COLO829 (cell line): ENCODE data around the gene EYA3.

Experiments
- DNase-seq: peaks from one replicate; pipeline ENCODE4 v3.0.0; 2012; ENCODE audit warnings: low spot score

The EYA3 gene

GRCh38 chr1:28070725-28071593 lies 17.5 kb downstream of the EYA3 start:
- DNase-seq: no peak

- DNase-seq: no peak
These were observed 20.8 kb downstream of the EYA3 start for GRCh38 chr1:28067523-28068090.

GRCh38 chr1:28066393-28067154 lies 21.8 kb downstream of the EYA3 start:
- no peak for DNase-seq

DNA sequence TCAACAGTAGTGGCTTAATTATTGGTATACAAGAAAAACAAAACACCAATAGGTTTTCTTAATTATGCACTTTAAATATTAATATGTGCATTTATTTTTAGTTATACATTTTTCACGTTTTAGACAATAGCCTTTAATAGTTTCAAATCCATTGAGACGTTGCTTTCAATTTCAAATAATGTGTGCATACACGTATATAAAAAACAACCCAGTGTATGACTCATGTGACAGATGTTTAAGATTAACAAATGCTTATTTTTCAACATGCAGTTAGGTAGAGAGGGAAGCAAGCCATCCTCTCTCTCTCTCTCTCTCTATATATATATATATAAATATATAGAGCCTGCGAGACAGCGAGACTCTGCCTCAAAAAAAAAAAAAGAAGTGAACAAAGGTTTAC lies 24.3 kb downstream of the EYA3 start:
- no peak for DNase-seq

DNA sequence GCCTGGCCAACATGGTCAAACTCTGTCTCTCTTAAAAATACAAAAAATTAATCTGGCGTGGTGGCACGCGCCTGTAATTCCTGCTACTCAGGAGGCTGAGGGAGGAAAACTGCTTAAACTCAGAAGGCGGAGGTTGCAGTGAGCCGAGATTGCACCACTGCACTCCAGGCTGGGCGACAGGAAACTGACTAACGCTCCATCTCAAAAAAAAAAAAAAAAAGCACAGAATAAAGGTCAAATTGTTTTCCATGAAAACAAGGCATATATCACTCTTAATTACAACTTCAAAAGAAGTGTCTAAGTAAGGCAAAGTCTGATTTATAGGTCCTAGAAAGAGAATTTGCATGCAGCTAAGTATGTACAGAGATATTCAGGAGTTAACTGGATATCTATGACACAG lies 25.6 kb downstream of the EYA3 start:
- peak; percentile 46 for DNase-seq

DNA sequence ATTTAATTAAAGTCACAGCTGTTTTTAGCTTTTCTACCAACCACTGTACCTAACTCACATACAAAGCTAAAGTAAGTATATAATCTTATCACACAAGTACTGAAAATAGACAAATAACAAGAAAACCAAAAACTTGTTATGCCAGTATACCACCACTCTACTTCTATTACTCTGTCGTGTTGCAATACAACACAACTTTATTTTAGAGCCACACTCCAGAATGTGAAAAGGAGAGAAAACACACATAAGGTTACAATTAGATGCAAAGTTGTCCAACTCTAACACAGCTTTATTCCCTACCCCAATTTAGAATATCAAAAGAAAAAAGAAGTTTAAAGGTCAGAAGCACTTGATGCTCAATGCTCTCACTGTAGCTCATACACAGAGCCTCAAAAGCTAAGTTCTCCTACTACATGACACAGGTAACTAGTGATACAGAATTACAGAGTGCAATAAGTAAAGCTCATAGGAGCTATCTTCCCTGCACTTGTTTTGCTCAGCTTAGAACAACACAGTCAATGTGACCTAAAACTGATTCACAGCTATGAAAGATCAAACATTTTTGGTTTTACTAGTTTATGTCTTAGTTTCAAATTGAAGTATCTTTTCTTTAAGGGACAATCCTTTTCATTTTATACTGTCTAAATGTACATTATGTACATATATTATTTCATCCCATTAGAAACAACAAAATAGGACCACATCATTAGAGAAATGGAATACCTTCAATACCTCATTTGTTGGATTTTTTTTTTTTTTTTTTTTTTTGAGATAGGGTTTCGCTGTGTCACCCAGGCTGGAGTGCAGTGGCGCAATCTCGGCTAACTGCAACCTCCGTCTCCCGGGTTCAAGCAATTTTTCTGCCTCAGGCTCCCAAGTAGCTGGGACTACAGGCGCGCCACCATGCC lies 29.2 kb downstream of the EYA3 start:
- DNase-seq: no peak

DNA sequence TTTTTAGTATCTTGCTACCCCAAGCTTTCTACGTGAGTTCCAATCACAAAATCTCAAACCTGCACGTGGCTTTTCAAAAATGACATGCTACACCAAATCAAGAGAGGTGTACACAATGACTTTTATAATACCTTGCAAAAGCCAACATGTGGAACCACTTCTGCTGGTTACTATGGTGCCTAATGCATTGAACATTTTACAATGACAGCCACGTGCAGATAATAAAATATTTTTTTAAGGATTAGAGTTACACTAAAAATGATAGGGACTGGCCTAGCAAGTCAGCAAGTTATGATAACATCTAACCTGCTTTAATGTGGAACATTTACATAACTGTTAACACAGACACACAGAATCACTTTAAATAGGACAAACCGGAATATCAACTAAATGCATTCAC lies 30.2 kb downstream of the EYA3 start:
- no peak for DNase-seq

GRCh38 chr1:28056129-28056925 lies 32.1 kb downstream of the EYA3 start:
- DNase-seq: no peak

DNA sequence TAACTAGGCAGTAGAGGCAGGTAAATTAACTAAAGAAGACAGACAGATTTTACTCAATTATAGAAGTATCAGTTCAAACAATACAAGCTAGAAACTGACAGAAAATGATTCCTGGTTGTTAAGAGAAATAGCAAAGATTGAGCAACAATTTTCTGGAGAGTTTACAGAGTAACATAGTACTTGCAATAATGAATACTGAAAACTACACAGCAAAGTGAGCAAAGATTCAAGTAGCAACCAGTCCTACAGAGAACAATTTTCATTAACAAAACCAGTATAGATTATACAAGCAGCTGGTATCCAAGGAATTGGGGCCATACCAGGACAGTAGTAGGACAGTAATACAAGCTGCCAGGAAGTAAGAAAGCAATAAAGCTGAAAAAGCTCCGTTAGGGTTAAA lies 37.6 kb downstream of the EYA3 start:
- DNase-seq: no peak

- no peak for DNase-seq
These were observed 41.7 kb downstream of the EYA3 start for GRCh38 chr1:28046716-28047115.

DNA sequence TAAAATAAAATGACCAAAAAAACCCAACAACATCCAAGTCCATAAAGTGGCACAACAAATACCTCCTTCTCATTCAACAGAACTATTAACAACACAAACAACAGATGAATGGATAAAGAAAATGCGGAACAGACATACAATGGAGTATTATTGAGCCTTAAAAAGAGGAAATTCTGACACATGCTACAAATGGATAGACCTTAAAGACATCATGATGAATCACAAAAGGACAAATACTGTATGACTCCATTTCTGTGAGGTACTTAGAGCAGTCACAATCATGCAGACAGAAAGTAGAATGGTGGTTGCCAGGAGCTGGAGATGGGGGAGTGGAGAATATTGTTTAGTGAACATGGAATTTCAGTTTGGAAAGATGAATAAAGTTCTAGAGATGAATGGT lies 42.6 kb downstream of the EYA3 start:
- DNase-seq: no peak

DNA sequence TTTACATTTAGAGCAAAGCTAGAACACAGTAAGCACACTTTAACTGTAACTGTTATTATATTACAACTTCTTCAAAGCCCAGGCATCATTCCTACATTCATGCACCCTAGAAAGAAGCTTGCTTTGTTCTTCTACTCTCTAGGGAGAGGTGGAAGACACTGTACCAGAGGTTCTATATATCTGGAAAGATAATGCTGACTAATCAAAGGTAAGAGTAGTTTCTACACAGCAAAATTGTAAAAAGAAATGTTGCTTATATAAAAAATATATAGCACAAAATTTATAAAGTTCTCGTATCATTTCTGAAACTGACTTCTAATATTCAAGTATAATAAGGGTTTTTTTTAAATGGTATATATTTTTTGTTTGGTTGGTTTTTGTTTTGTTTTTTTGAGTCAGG lies 44.0 kb downstream of the EYA3 start:
- DNase-seq: no peak

GRCh38 chr1:28039341-28039740 lies 49.1 kb downstream of the EYA3 start:
- DNase-seq: no peak

- no peak for DNase-seq
These were observed 50.5 kb downstream of the EYA3 start for GRCh38 chr1:28037946-28038345.

GRCh38 chr1:28037206-28037605 lies 51.2 kb downstream of the EYA3 start:
- no peak for DNase-seq

DNA sequence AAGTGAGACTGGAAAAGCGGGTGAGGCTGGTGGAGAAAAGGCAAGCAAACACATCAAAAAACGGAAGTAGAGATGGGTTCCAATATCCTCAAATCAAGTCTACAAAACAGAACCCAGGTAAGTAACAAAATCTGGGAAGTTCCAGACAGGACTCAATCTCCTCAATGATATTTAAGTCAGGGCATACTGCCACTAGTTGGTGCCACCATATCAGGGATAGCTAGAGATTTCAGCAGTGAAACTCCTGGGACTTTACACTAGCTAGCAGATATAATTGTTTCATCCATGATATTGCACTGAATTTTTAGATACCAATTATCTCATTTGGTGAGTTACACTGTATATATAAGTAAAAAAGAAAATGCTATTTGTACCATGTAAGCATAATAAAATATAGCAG lies 52.0 kb downstream of the EYA3 start:
- DNase-seq: no peak

DNA sequence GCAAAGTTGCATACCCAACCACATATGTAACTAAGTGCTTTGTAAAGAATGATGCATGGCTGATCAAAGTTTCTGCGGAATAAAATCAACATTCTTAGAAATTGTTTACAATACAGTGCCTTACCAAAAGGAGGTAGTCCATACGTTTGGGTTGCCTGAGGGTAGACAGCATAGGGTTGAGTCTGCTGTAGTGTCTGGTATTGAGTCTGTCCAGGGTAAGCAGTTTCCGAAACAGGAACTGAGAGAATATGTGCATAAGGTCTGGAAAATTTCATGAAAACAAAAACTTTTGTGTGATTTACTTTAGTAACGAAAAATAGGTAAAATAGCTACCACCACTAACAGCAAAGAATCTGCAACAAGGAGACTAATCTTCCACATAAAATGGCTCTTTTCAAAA lies 53.0 kb downstream of the EYA3 start:
- DNase-seq: no peak

DNA sequence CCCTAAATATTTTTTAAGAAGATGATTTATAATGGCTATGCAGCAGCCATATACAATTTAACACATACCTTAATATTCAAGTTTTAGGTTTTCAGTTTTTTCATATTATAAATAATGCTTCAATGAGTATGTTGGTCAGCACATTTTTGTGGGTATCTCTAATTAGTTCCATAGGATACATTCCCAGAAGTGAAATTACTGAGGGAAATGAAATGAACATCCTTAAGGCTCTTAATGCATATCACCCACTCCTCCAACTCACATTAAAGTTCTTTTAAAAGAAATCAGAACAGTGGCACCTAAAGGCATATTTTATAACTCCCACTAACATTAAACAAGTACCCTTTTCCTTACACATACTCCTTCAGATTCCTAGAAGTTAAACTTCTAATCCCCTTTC lies 56.1 kb downstream of the EYA3 start:
- no peak for DNase-seq

- DNase-seq: no peak
These were observed 57.2 kb downstream of the EYA3 start for GRCh38 chr1:28031173-28031572.

- no peak for DNase-seq
These were observed 59.3 kb downstream of the EYA3 start for GRCh38 chr1:28028873-28029654.
